Hindlimb muscle (tissue), 1 donor: Measurements from ENCODE around the gene RNASEH2C. TPM values are rescaled to one million over a fixed set of nuclear protein-coding genes. Genes with fewer than 3 reads are reported as not detected.
"Not testable (repeated sequence)": the region's sequence is repeated elsewhere in the genome, so short reads cannot be mapped to it uniquely, and the experiment has no call there.

Experiments used
- DNase-seq: peaks from one replicate; pipeline ENCODE4 v3.0.0-alpha.2; 2013
- polyA plus RNA-seq: library from polyadenylated mRNA; unstranded; fragments of 120-200 nt; gene quantifications from one replicate; pipeline ENCODE4 v1.2.1, GENCODE V29; 2013; ENCODE audit not compliant: insufficient read length

RNASEH2C gene
- polyA plus RNA-seq, 1 donor, result 25.7 TPM

GRCh38 chr11:65716774-65717405, 3.7 kb downstream of the RNASEH2C start:
- no peak for DNase-seq

- no peak for DNase-seq
Observed at GRCh38 chr11:65716302-65716701, 4.3 kb downstream of the RNASEH2C start.

GRCh38 chr11:65714433-65714832, 6.2 kb downstream of the RNASEH2C start:
- no peak for DNase-seq

GRCh38 chr11:65713212-65713969, 7.2 kb downstream of the RNASEH2C start:
- no peak for DNase-seq

GRCh38 chr11:65712633-65713076, 7.9 kb downstream of the RNASEH2C start:
- DNase-seq, result no peak

- peak; percentile 97 for DNase-seq
Observed at GRCh38 chr11:65711785-65712632, 8.6 kb downstream of the RNASEH2C start, which contains the start of gene KAT5. TSS of gene KAT5 (plus strand) at chr11:65712252. CDS start at chr11:65712268, 16 bp downstream.

- no peak for DNase-seq
Observed at GRCh38 chr11:65710421-65710820, 10.2 kb downstream of the RNASEH2C start.

GRCh38 chr11:65709661-65710060, 10.9 kb downstream of the RNASEH2C start:
- no peak for DNase-seq

GRCh38 chr11:65708451-65708850, 12.1 kb downstream of the RNASEH2C start:
- no peak for DNase-seq

GRCh38 chr11:65707002-65707401, 13.6 kb downstream of the RNASEH2C start:
- not testable (repeated sequence) for DNase-seq

GRCh38 chr11:65706303-65706763, 14.3 kb downstream of the RNASEH2C start:
- peak; percentile 55 for DNase-seq

GRCh38 chr11:65703846-65704245, 16.8 kb downstream of the RNASEH2C start:
- DNase-seq, result no peak

- no peak for DNase-seq
Observed at GRCh38 chr11:65701686-65702085, 18.9 kb downstream of the RNASEH2C start.

GRCh38 chr11:65700399-65700798, 20.2 kb downstream of the RNASEH2C start:
- DNase-seq, result no peak

- no peak for DNase-seq
Observed at GRCh38 chr11:65699306-65699705, 21.3 kb downstream of the RNASEH2C start.

- no peak for DNase-seq
Observed at GRCh38 chr11:65698205-65698604, 22.4 kb downstream of the RNASEH2C start.

- no peak for DNase-seq
Observed at GRCh38 chr11:65696802-65697552, 23.6 kb downstream of the RNASEH2C start.

- no peak for DNase-seq
Observed at GRCh38 chr11:65695459-65696241, 24.9 kb downstream of the RNASEH2C start.

- no peak for DNase-seq
Observed at GRCh38 chr11:65692367-65692766, 28.2 kb downstream of the RNASEH2C start.

- DNase-seq, result not testable (repeated sequence)
Observed at GRCh38 chr11:65691847-65692246, 28.8 kb downstream of the RNASEH2C start.

- DNase-seq, result no peak
Observed at GRCh38 chr11:65685981-65686380, 34.6 kb downstream of the RNASEH2C start.
